Osteoblast (primary cell): ENCODE results near the gene ENTPD7. TPM values are rescaled to one million over a fixed set of nuclear protein-coding genes. Genes with fewer than 3 reads are reported as not detected.

Experiments used
- DNase-seq: peaks from one replicate; pipeline ENCODE4 v3.0.0; 2011; ENCODE audit warnings: low spot score, mixed read lengths; ENCODE audit not compliant: insufficient read length; ENCODE audit errors: missing footprints
- H2AFZ ChIP-seq: 2 replicates; pipeline ENCODE4 v1.6.0; 2011; ENCODE audit warnings: mild to moderate bottlenecking, low read length
- H3K27ac ChIP-seq: 2 replicates; pipeline ENCODE4 v1.5.1; 2011; ENCODE audit warnings: mild to moderate bottlenecking, low read depth, low read length, moderate library complexity
- H3K27me3 ChIP-seq: 2 replicates; pipeline ENCODE4 v1.6.0; 2012; ENCODE audit warnings: mild to moderate bottlenecking, control low read depth, inconsistent platforms, low read length, moderate library complexity; ENCODE audit not compliant: insufficient read depth
- H3K36me3 ChIP-seq: 2 replicates; pipeline ENCODE4 v1.5.1; 2011; ENCODE audit warnings: mild to moderate bottlenecking, low read length, control low read depth, moderate library complexity; ENCODE audit not compliant: insufficient read depth
- H3K4me1 ChIP-seq: 2 replicates; pipeline ENCODE4 v1.5.1; 2011; ENCODE audit warnings: mild to moderate bottlenecking, low read length, control low read depth, moderate library complexity; ENCODE audit not compliant: insufficient read depth
- H3K4me2 ChIP-seq: 2 replicates; pipeline ENCODE4 v1.6.0; 2011; ENCODE audit warnings: mild to moderate bottlenecking, low read length; ENCODE audit not compliant: insufficient read depth
- H3K4me3 ChIP-seq: fragments of 200-600 bp; sonication (generic); 3 replicates; pipeline ENCODE4 v1.5.1; 2012; ENCODE audit warnings: mild to moderate bottlenecking, low read length, inconsistent platforms; ENCODE audit not compliant: insufficient read depth
- H3K79me2 ChIP-seq: 2 replicates; pipeline ENCODE4 v1.6.0; 2012; ENCODE audit warnings: mild to moderate bottlenecking, low read length, control low read depth, inconsistent platforms; ENCODE audit not compliant: insufficient read depth
- H3K9me3 ChIP-seq: 2 replicates; pipeline ENCODE4 v1.5.1; 2011; ENCODE audit warnings: low read depth, low read length, control low read depth
- H4K20me1 ChIP-seq: 2 replicates; pipeline ENCODE4 v1.6.0; 2012; ENCODE audit warnings: mild to moderate bottlenecking, low read length, control low read depth; ENCODE audit not compliant: insufficient read depth
- CTCF ChIP-seq: IDR thresholded peaks from 2 replicates; pipeline ENCODE4 v1.5.1; 2011; ENCODE audit warnings: mild to moderate bottlenecking, low read depth, low read length, moderate library complexity; ENCODE audit errors: extremely low read depth
- total RNA-seq: library from RNA; depleted of rRNA; stranded (reverse); fragments of >200 nt; gene quantifications from 2 replicates; pipeline ENCODE4 v1.2.3, GENCODE V29; 2012

The ENTPD7 gene
- total RNA-seq, 1 donor, result 35.5 TPM

- DNase-seq, result no peak
- Histone ChIP-seq H4K20me1 (no peaks in the 10 kb centered on the region), H3K79me2 (no peaks in the 10 kb centered on the region), H3K4me2 (no peak overlapping the region), H3K4me1 (no peaks in the 10 kb centered on the region), H3K27me3 (peaks cover 2% of the 10 kb centered on the region), H3K9me3 (no peaks in the 10 kb centered on the region), H3K4me3 (no peak overlapping the region), H3K27ac (no peak overlapping the region), H3K36me3 (no peaks in the 10 kb centered on the region), H2AFZ (no peak overlapping the region)
- TF ChIP-seq CTCF, result no peak
These were observed 11.6 kb upstream of the ENTPD7 start for GRCh38 chr10:99647601-99648151.

- Histone ChIP-seq H3K4me1 (no peaks in the 10 kb centered on the region), H3K27ac (no peak overlapping the region), H3K9me3 (no peaks in the 10 kb centered on the region), H3K27me3 (peaks cover 2% of the 10 kb centered on the region), H3K4me3 (no peak overlapping the region), H3K79me2 (no peaks in the 10 kb centered on the region), H3K4me2 (no peak overlapping the region), H2AFZ (no peak overlapping the region), H3K36me3 (no peaks in the 10 kb centered on the region), H4K20me1 (no peaks in the 10 kb centered on the region)
- TF ChIP-seq CTCF, result no peak
- DNase-seq, result no peak
These were observed 10.6 kb upstream of the ENTPD7 start for GRCh38 chr10:99648717-99649116.

- Histone ChIP-seq H3K79me2 (no peaks in the 10 kb centered on the region), H4K20me1 (no peaks in the 10 kb centered on the region), H3K4me3 (no peak overlapping the region), H3K4me1 (no peaks in the 10 kb centered on the region), H3K4me2 (no peak overlapping the region), H3K36me3 (no peaks in the 10 kb centered on the region), H3K27ac (no peak overlapping the region), H2AFZ (no peak overlapping the region), H3K9me3 (no peaks in the 10 kb centered on the region), H3K27me3 (peaks cover 2% of the 10 kb centered on the region)
- peak; percentile 39 for DNase-seq
- TF ChIP-seq CTCF, result no peak
These were observed 6.4 kb upstream of the ENTPD7 start for GRCh38 chr10:99652800-99653390.

- H3K27me3 ChIP-seq, result no peaks in the 10 kb centered on the region
- no peak for TF ChIP-seq CTCF
- H3K36me3 ChIP-seq, result no peaks in the 10 kb centered on the region
- no peak for DNase-seq
- H2AFZ ChIP-seq, result no peak overlapping the region
- H3K27ac ChIP-seq, result no peak overlapping the region
- no peak overlapping the region for H3K4me2 ChIP-seq
- peaks cover 4% of the 10 kb centered on the region for H3K4me1 ChIP-seq
- no peaks in the 10 kb centered on the region for H4K20me1 ChIP-seq
- H3K79me2 ChIP-seq, result peaks cover 9% of the 10 kb centered on the region
- H3K4me3 ChIP-seq, result no peak overlapping the region
- H3K9me3 ChIP-seq, result no peaks in the 10 kb centered on the region
These were observed 4.7 kb upstream of the ENTPD7 start for GRCh38 chr10:99654390-99655175.
